Measurements from ENCODE around the gene MTUS2.

DNA sequence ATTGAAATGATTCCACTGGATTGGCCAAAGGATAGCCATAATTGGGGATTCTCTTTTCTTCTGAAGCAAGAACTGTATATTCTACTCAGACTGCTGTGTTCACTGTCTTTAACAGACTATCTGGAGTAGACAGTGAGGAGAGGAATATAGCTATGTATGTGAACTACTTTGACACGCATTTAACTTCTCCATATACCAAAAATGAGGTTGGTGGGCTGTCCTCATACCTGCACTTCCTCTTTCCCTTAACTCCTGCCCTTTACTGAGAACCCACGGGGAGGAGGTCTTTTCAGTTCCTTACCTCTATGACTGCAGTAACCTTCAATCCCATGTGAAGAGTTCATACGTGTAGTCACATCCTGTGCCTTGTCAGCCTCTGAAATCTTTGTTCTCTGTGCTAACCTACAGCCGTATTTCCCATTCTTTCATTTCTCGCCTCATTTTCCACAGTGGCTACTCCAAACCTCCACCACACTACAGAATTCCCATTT, 305.8 kb downstream of the MTUS2 start:
- TF ChIP-seq CTCF (IDR thresholded peaks at IDR 0.05; ENCODE audit: low read depth, low read length) (no peak), POLR2A (IDR thresholded peaks at IDR 0.05; ENCODE audit: extremely low read depth, insufficient read length) (no peak)
